HS-5 (cell line): ENCODE measurements around the gene GBX1.

ENCODE experiments used
- DNase-seq: peaks from one replicate; pipeline ENCODE4 v3.0.0-alpha.2; 2012; ENCODE audit warnings: low read depth

Gene GBX1

GRCh38 chr7:151167197-151167961 lies at the start of gene GBX1:
TSS of gene GBX1 (minus strand) at chr7:151167694. CDS start at chr7:151167548, 146 bp downstream.
- DNase-seq, result no peak

GRCh38 chr7:151215396-151215795 lies 47.9 kb upstream of the GBX1 start:
- no peak for DNase-seq

- no peak for DNase-seq
Measured at GRCh38 chr7:151213826-151214225, 46.3 kb upstream of the GBX1 start.

GRCh38 chr7:151212626-151213025 lies 45.1 kb upstream of the GBX1 start:
- no peak for DNase-seq

GRCh38 chr7:151211155-151211772 lies 43.8 kb upstream of the GBX1 start:
- DNase-seq, result no peak

- DNase-seq, result no peak
Measured at GRCh38 chr7:151210087-151210854, 42.8 kb upstream of the GBX1 start, which contains the start of gene H2BK1. TSS of gene H2BK1 (minus strand) at chr7:151210488. CDS start at chr7:151210318, 170 bp downstream.

- no peak for DNase-seq
Measured at GRCh38 chr7:151209588-151209987, 42.1 kb upstream of the GBX1 start.

GRCh38 chr7:151208253-151208862 lies 40.9 kb upstream of the GBX1 start:
- DNase-seq, result no peak

GRCh38 chr7:151207804-151208203 lies 40.3 kb upstream of the GBX1 start:
- no peak for DNase-seq

- no peak for DNase-seq
Measured at GRCh38 chr7:151207315-151207714, 39.8 kb upstream of the GBX1 start.

GRCh38 chr7:151206914-151207313 lies 39.4 kb upstream of the GBX1 start:
- no peak for DNase-seq

- DNase-seq, result no peak
Measured at GRCh38 chr7:151205730-151206129, 38.2 kb upstream of the GBX1 start.

GRCh38 chr7:151204383-151205032 lies 37.0 kb upstream of the GBX1 start:
- no peak for DNase-seq

GRCh38 chr7:151202836-151203235 lies 35.3 kb upstream of the GBX1 start:
- DNase-seq, result no peak

GRCh38 chr7:151201751-151202150 lies 34.3 kb upstream of the GBX1 start:
- DNase-seq, result no peak

- DNase-seq, result no peak
Measured at GRCh38 chr7:151201344-151201743, 33.9 kb upstream of the GBX1 start.

GRCh38 chr7:151198945-151199848 lies 31.7 kb upstream of the GBX1 start:
- DNase-seq, result no peak

- no peak for DNase-seq
Measured at GRCh38 chr7:151197932-151198331, 30.4 kb upstream of the GBX1 start.

- no peak for DNase-seq
Measured at GRCh38 chr7:151195616-151196450, 28.3 kb upstream of the GBX1 start.

- no peak for DNase-seq
Measured at GRCh38 chr7:151194188-151194587, 26.7 kb upstream of the GBX1 start.
